GM18861 (cell line): ENCODE measurements around the gene ANXA8L1.
"Not testable (repeated sequence)": the region's sequence is repeated elsewhere in the genome, so short reads cannot be mapped to it uniquely, and the experiment has no call there.

Experiments used
- ATAC-seq: cut with Tn5 transposase; IDR thresholded peaks from one replicate; pipeline ENCODE4 v1.9.1; 2021; ENCODE audit not compliant: unreplicated experiment

The ANXA8L1 gene, protein sequence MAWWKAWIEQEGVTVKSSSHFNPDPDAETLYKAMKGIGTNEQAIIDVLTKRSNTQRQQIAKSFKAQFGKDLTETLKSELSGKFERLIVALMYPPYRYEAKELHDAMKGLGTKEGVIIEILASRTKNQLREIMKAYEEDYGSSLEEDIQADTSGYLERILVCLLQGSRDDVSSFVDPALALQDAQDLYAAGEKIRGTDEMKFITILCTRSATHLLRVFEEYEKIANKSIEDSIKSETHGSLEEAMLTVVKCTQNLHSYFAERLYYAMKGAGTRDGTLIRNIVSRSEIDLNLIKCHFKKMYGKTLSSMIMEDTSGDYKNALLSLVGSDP

DNA sequence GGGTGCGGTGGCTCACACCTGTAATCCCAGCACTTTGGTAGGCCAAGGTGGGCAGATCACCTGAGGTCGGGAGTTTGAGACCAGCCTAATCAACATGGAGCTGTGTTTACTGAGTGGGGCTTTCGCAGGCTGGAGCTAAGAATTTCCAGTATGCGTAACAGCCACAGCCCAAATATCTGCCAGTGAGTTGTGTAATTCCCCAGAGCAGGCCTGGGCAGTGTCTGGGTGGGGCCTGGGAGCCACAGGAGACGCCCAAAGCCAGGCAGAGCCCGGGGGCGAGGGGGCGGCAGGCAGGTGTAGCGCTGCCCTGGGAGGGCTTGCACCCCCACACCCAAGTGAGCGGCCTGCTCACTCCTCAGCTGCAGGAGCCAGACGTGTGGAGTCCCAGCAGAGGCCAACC is at the start of gene ANXA8L1:
Gene ANXA8L1, plus strand, starts transcription at position 371 of the 400 bp plus-strand sequence. CDS start 76 bp downstream, outside the sequence.
- ATAC-seq: not testable (repeated sequence)

DNA sequence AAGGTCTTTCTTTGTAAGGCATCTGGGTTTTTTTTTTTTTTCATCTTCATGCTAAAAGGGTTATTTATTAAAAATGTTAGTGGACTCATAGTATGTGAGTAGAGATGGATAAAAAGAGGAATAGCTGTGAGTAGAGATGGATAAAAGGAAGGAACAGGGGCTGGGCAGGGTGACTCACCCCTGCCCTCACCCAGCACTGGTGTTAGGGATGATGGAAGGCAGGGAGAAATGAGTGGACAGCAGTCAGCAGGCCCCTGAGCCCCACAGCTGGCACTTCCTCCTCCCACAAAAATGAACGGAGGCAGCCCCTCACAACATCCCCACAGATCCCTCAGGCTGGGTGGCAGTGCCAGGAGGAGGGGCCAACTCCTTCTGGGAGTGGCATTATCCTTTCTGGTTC is 49.5 kb upstream of the ANXA8L1 start:
- no peak for ATAC-seq

DNA sequence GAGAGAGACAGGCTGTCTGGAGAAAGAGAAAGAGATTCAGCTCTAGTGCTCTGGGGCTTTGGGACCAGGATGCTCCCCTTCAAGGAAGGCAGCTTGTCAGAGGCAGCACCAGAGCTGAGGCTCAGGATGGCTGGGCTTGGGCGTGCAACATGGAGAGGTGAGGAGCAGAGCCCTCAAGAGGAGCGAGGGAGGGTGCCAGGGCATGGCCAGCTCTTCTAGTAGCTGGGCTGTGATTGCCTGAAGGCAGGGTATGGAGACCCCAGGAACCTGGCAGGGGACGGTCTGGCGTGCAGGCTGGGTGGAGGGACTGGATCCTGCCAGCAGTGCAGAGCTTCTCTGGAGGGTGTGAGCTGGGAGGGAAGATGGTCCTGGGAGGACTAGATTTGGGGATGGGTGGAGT is 48.6 kb upstream of the ANXA8L1 start:
- ATAC-seq: no peak

DNA sequence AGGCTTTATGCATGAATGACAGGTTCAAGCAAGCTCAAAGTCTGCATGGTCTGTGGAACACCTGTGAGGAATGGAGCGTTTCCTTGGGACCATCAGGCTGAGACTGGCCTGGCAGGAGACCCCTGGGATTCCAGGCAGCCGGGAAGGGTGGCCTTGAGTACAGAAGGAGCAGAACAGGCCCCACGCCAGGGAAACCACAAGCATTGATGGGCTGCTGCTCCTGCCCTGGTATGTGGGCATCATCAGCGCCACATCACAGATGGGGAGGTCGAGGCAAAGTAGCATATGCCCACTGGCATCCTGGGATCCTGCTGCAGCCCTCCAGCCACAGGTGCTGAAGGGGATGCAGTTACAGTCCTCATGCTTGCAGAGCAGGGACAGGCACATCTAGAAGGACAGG is 47.9 kb upstream of the ANXA8L1 start:
- no peak for ATAC-seq

DNA sequence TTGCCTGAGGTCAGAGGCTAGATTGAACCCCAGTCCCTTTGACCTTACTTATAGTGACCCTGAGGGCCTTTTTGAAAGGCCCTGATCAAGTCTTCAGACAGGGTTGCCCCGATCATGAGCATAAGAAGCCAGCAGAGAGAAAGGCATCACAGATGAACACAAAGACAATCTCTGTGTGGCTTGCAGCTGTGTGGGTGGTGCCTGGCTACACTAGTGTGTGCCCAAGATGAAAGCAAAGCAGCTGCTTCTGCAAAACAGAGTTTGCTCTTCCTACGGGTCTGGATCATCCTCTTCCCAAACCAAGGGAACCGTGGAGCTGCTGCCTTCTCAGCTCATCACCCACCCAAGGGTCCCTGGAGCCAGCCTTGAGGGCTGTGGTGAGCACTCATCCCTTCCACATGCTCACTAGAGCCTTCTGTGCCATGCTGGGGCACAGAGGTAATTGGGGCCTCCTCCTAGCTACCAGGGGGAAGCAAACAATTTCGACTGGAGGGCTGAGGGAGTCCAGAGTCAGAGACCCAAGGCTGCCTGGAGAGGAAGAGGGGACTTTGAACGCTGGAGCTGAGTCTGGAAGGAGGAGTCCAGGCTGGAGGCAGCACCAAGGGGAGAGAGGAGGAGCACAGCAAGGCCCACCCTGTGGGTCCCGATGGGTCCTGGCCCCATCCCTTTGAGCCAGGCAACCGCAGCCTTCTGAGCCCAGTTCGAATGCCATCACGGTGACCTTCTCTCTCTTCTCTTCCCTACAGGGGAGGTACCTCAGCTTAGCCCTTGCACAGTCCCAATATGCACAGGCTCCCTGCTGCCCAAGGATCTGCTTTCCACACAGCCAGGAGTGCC is 46.5 kb upstream of the ANXA8L1 start:
- ATAC-seq: no peak

DNA sequence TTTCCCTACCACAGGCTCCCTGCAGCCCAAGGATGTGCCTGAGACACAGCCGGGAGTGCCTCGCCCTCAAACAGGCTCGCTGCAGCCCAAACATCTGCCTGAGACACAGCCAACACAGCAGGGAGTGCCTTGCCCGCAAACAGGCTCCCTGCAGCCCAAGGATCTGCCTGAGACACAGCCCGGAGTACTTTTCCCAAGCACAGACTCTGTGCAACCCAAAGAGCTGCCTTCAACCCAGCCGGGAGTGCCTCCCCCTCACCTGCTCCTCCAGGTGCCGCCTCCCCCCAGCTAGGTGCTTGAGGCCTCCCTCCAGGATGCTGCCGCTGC is 45.9 kb upstream of the ANXA8L1 start:
- ATAC-seq: no peak

DNA sequence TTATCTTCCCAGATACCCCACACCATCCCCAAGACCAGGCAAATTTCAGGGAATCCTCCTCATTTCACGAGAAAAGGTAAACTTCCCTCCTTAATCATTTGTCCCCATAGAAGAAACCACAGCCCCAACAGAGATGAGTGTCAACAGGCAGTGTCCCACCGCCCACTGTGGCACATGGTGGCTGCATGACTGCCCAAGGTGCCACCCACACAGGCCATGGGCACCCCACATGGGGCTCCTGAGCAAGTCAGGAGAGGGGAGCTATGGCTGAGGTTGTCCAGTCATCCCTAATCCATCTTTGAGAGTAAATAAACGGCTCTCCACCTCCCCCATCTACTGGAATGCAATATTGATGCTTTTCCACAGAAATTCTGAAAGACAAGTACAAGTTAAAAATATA is 44.7 kb upstream of the ANXA8L1 start:
- ATAC-seq: no peak

DNA sequence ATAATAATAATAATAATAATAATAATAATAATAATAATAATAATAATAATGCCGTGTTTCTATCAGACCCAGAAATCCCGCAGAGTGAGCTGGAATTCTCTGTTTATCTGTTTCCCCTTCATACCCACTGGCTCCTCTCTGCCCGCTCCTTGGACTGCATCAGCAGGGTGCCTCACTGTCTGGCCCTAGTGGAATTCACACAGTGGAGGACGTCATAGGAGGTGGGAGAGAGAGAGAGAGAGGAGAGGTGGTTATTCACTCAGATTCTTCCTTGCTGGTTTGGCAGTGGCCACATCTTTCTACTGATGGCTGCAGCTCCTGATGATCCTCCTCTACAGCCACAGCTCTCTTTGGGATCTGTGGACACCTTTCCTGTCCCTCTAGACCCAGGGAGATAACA is 10.1 kb upstream of the ANXA8L1 start:
- ATAC-seq: not testable (repeated sequence)

DNA sequence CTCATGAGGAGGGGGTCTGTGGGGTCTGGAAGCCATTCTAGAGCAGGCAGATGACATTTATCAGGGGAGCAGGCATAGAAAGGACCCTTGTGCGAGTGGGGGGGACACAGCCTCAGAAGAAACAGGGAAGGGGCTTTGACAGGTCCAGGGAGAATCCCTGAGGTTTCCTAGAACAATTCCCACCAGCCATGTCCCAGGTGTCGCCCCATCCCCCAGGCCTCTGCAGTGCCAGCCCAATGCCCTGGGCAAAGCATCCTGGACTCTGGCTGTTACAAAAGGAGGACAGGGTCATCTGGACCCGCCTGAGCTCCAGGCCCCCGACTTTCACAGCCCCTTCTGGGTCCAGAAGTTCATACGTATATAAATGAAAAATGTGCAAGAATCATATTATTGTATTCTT is 8.4 kb upstream of the ANXA8L1 start:
- ATAC-seq: not testable (repeated sequence)

DNA sequence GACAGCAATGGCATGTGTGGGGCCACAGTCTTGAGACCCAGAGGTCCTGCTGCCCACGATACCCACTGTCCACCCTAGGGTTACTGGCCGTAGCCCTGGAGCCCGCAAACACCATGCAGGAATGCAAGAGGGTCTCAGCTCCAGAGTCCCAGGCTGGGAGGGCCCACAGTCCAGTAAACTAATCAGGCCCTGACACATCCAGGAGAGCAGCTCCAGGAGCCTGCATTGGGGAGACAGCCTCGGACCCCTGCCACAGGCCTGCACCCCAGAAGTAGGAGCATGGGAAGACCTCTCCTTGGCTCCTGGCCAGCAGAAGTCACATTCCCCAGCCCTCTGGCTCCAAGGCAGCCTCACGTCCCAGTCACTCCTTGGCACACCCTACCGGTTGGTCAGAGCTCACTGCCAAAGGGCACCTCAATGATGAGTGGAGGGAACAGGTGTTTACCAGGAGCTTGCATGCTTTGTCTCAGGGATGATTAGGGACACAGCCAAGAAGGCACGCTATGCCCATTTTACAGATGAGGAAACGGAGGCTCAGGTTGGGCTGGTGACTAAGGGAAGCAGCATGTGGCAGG is 7.8 kb upstream of the ANXA8L1 start:
- not testable (repeated sequence) for ATAC-seq

DNA sequence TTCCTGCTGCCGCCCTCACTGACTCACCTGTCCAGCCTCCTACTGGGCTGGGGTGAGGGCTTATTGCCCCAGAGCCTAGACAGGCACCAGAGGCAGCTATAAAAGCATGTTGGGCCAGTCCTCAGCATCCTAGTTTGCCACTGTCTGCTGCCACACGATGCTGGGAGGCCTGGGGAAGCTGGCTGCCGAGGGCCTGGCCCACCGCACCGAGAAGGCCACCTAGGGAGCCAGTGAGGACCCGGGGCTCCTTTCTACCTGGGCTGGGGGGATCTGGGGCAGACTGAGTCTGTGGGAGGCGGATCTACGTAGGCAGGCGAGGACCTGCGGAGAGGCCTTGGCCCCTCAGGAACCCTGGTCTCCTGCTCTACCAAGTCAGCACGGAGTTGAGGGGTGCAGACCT is 6.6 kb upstream of the ANXA8L1 start:
- ATAC-seq: not testable (repeated sequence)

DNA sequence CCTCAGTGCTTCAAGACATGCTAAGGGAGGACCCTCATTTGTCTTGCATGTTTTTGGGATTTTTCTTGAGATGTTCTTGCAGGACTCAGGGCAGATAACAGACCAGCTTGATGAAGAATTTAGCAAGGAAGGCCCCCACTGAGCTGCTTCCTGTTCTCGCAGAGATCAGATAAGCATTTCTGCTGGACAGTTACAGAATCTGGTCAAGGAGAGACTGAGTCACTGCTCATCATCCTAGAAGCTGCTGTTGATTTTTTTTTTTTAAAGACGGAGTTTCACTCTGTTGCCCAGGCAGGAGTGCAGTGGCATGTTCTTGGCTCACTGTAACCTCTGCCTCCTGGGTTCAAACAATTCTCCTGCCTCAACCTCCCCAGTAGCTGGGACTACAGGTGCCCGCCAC is 1.2 kb upstream of the ANXA8L1 start:
- ATAC-seq: not testable (repeated sequence)

DNA sequence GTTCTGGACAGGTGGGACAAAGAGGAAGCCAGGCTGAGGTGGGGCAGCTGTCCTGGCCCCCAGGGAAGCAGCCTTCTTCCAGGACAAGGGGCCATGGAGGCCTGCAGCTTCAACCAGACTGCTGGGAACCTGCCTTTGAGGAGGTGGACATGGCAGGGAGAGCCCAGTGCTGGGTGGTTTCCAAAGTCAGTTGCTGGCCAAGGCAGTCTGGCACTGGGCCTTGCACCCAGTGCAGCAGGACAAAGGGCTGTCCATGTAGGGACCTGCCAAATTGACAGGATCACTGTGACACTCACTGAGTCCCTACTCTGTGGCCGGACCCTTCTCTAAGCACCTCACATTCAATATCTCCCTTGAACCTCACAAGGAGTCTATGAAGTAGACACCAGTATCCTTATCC is 1.4 kb downstream of the ANXA8L1 start:
- not testable (repeated sequence) for ATAC-seq

DNA sequence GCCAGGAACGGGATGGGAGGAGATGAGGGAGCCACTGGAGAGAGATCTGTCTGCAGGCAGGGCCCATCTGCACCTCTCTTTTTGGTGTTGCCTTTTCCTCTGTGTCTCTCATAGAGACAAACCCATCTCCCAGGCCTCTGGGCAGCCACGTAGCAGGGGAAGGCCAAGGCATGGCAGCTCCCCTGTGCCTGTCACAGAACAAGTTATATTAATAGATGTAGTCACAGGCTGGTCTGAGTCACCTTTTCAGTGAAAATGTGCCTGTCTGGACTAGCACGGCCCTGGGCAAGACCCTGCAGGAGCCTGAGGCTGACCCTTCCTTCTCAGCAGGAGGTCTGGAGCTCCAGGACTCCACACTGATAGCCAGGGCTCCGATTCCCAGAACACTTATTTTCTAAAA is 2.1 kb downstream of the ANXA8L1 start:
- not testable (repeated sequence) for ATAC-seq

DNA sequence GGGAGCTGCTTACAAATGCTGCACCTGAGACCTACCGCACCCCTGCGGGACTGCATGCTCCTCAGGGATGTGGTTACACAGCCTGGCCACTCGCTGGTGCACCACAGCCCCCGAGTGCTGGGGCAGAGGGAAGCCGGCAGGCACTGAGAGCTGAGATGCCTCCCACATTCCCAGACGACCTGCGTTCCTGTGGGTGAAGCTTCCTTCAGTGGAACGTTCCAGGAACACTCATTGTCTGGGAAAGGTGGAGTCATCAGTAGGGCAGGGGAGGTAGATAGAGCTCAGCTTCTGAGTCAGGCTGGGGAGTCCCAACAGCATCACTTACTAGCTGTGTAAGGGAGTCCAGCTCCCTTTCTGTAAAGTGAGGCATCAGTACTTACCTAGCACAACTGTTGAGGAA is 2.5 kb downstream of the ANXA8L1 start:
- not testable (repeated sequence) for ATAC-seq

DNA sequence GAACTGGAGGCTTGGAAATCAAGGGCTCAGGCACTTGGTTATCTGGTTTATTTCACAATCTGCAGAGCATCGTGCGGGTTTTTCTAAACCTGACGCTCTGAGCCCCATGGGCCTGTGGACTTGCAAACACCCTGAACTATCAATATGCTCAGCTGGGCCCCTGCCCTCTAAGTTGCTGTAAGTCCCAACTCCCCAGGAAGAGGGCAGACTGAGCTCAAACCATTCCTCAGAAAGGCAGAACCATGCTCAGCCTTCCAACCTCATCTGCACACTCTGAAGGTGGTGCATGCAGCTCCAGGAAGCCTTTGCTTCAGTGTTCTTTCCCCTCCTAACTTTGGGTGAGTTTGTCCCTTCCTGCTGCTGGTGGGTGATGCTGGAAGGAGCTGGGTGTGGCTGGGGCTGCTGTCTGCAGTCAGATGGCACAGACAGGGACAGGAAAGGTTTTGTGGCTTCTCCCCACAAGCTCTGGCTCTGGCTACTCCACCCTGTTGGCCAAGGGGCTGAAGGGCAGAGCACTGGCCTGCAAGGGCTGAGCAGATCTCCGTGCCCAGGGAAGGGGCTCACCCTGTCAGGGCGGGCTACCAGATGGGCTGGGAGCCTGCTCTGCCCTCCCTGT is 3.8 kb downstream of the ANXA8L1 start:
- not testable (repeated sequence) for ATAC-seq

DNA sequence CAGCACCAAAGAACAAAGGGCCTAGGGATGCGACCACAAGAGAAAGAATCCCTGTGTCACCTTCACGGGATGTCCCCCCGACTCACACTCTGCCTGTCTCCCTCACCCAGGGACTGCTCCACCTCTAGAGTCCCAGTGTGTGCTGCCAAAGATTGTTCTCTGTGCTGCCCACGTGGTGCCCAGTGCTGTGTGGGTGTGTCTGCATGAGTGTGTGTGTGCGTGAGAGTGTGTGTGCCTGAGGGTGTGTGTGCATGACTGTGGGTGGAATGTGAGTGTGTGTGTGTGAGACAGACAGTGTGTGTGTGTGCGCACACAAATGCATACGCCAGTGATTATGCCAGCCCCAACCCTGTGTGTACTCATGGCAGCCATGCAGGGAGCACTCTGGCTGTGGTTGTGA is 10.3 kb downstream of the ANXA8L1 start:
- not testable (repeated sequence) for ATAC-seq

DNA sequence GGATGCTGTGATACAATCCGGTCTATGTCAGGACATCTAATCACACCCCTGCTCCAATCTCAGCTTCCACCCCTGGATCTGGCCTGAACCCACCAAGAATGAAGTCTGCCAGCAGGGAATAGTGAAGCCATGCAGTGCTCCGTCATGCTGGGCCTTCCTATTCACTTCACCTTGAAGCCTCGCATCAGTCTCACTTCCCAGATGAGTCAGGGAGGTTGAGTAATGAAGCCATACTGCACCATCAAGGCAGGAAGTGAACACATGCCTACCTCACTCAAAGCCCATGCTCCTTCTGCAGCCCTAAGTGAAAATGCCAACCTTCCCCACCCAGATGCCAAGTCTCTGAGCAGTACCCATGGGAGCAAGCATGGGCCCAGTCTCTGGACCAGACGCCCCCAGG is 11.1 kb downstream of the ANXA8L1 start:
- not testable (repeated sequence) for ATAC-seq

DNA sequence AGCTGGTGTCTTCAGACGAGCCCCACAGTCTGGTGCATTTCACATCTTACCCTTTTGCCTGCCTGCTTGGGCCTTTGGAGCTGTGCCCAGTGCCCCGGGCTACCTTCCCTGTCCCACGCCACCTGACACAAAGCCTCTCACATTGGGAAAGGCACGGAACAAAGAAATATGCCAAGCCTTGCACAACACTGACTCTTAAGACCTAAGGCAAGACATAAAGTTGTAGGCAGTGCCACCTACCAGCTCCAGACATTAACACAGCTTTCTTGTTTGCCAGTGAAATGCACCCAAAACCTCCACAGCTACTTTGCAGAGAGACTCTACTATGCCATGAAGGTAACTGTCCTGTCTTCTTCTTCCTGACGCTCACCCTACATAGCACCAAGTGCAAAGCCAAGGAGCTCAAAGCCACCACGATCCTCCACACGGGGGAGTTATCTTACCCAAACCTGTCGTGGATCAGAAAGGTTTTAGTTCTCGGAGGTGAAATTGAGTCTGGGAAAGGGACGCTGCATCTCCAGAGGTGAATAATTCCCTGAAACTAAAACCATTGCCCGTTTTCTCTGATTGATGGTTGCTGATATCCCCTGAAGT is 11.8 kb downstream of the ANXA8L1 start:
- not testable (repeated sequence) for ATAC-seq

DNA sequence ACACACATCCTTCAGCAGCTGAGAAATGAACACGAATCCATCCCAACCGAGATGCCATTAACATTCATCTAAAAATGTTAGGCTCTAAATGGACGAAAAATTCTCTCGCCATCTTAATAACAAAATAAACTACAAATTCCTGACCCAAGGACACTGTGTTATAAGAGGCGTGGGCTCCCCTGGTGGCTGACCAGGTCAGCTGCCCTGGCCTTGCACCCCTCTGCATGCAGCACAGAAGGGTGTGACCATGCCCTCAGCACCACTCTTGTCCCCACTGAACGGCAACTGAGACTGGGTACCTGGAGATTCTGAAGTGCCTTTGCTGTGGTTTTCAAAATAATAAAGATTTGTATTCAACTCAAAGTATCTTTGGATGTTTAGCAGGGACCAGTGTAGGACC is 15.8 kb downstream of the ANXA8L1 start:
- ATAC-seq: not testable (repeated sequence)
